NCI-H2196 (cell line): ENCODE results near the gene UBE3C.

Experiments
- DNase-seq: peaks from one replicate; lab custom pipeline; 2025; ENCODE audit not compliant: unreplicated experiment; lab: John Stamatoyannopoulos, UW

Gene UBE3C

GRCh38 chr7:157291404-157292080 lies 152.8 kb downstream of the UBE3C start:
- no peak for DNase-seq

GRCh38 chr7:157292258-157292657 lies 153.5 kb downstream of the UBE3C start:
- DNase-seq, result no peak

GRCh38 chr7:157292770-157293412 lies 154.2 kb downstream of the UBE3C start:
- no peak for DNase-seq

GRCh38 chr7:157293413-157293788 lies 154.7 kb downstream of the UBE3C start:
- no peak for DNase-seq

- no peak for DNase-seq
Observed at GRCh38 chr7:157294773-157295172, 156.0 kb downstream of the UBE3C start.

GRCh38 chr7:157295338-157295737 lies 156.6 kb downstream of the UBE3C start:
- DNase-seq, result no peak

GRCh38 chr7:157297185-157297584 lies 158.5 kb downstream of the UBE3C start:
- no peak for DNase-seq

- no peak for DNase-seq
Observed at GRCh38 chr7:157299317-157299612, 160.5 kb downstream of the UBE3C start.

GRCh38 chr7:157299613-157300368 lies 161.1 kb downstream of the UBE3C start:
- DNase-seq, result no peak

GRCh38 chr7:157300369-157300825 lies 161.7 kb downstream of the UBE3C start:
- DNase-seq, result no peak

GRCh38 chr7:157301610-157302120 lies 162.9 kb downstream of the UBE3C start:
- DNase-seq, result no peak

GRCh38 chr7:157306846-157307838 lies 168.4 kb downstream of the UBE3C start:
- no peak for DNase-seq

- DNase-seq, result no peak
Observed at GRCh38 chr7:157309988-157310668, 171.4 kb downstream of the UBE3C start.

GRCh38 chr7:157310676-157311185 lies 172.0 kb downstream of the UBE3C start:
- DNase-seq, result no peak

GRCh38 chr7:157312941-157313340 lies 174.2 kb downstream of the UBE3C start:
- DNase-seq, result no peak

GRCh38 chr7:157313645-157314044 lies 174.9 kb downstream of the UBE3C start:
- no peak for DNase-seq

- DNase-seq, result no peak
Observed at GRCh38 chr7:157318015-157318706, 179.4 kb downstream of the UBE3C start.
